Tibial nerve (tissue), 4 donors: ENCODE data around the gene FAM78B.

Experiments used
- EP300 ChIP-seq, 2 donors: sonication (generic); formaldehyde crosslinking; IDR thresholded peaks; one replicate each; pipeline ENCODE4 v1.6.1; 2017; ENCODE audit warnings: antibody characterized with exemption in 2 of 2, mild to moderate bottlenecking in 1 of 2
- TF ChIP-seq, protein P1 (sequence below), 5 experiments: fragments of 200-600 bp in 3 of 5; fragments of 450-650 bp in 2 of 5; sonication (generic) in 3 of 5; IDR thresholded peaks; one replicate each; pipeline ENCODE4 v1.5.1; 2016 to 2019; ENCODE audit warnings: antibody characterized with exemption in 5 of 5, mild to moderate bottlenecking in 3 of 5, moderate library complexity in 2 of 5

GRCh38 chr1:166145499-166145898 lies 21.3 kb downstream of the FAM78B start:
- TF ChIP-seq, protein P1, sequence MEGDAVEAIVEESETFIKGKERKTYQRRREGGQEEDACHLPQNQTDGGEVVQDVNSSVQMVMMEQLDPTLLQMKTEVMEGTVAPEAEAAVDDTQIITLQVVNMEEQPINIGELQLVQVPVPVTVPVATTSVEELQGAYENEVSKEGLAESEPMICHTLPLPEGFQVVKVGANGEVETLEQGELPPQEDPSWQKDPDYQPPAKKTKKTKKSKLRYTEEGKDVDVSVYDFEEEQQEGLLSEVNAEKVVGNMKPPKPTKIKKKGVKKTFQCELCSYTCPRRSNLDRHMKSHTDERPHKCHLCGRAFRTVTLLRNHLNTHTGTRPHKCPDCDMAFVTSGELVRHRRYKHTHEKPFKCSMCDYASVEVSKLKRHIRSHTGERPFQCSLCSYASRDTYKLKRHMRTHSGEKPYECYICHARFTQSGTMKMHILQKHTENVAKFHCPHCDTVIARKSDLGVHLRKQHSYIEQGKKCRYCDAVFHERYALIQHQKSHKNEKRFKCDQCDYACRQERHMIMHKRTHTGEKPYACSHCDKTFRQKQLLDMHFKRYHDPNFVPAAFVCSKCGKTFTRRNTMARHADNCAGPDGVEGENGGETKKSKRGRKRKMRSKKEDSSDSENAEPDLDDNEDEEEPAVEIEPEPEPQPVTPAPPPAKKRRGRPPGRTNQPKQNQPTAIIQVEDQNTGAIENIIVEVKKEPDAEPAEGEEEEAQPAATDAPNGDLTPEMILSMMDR (IDR thresholded peaks at IDR 0.05) = no peak
- no peak for TF ChIP-seq EP300 (IDR thresholded peaks at IDR 0.05)
